ENCODE data around the gene PTPRT. TPM values are rescaled to one million over a fixed set of nuclear protein-coding genes. Genes with fewer than 3 reads are reported as not detected.

PTPRT gene
- polyA plus RNA-seq, 1 donor = 0.53 TPM

DNA sequence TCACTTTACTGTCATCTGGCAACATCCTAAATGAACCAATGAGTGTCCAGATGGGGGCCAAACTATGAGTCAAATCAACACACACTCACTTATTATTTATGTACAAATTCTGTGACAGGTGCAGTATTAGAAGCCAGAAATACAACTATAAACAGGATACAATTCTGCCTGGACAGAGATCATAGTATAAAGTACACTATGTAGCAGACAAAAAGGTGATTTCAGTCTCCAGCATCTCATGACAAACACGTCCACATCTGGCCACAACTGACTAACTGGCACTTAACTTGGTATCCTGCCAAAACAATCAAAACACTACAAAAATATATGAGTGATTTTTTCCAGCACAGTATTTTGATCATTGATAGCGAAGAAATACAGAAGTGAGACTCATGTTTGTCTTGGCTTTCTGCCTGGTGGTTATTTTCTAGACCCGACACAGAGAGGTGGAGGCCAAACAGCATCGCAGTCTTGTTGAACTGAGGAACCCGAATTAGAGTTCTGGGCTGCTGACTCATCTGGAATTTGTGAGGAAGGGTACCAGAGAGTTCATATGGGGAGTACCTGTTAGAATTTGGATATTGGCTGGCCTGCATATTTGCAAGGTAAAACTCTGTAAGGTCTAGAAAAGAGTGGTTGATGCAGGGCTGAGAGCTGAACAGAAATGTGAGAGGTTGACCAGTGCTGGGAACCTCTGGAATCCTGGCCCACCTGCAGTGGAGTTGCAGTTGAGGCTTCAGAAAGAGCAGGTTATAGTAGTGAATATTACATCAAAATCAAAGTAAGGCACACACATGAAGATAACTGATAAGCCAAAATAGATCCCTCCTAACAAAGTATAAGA lies 475.2 kb downstream of the PTPRT start:
- no peak for DNase-seq

DNA sequence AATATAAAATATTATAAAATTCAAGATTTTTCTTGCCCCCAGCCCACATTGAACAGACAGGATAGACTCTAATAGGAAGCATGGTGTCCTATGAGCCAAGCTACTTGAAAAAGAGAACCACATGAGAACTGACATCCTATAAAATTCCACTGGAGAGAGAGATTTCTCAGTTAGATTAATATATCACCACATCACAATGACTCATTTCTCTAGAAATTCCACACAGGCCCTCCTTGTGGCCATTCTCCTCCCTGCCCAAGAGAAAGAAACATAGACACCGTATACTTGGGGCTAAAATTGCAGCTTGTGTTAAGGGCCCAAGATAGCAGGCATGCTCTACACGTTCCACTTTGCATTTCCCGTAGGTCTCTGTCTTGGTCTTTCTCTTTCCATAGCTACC lies 481.4 kb downstream of the PTPRT start:
- DNase-seq = no peak

- DNase-seq = no peak
Measured at GRCh38 chr20:42706759-42707158, 482.9 kb downstream of the PTPRT start.

- no peak for DNase-seq
Measured at GRCh38 chr20:42705550-42705949, 484.2 kb downstream of the PTPRT start.

DNA sequence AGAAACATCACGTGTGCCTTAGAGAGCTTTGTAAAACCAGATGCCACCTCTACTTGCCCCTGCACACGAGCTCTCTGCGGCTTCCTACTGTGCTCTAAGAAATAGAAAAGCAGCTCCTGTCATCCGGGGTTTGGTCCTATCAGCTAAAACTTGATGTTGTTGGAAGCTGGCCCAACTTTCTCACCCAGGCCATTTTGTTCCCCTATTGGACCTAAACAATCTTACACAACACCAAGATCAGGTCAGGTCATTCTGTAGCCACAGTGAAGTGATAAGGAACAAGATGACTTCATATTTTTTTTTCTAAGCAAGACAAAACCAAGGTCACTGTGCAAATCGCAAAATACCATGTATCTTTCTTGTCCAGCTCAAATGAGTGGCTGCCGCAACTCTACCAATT lies 486.0 kb downstream of the PTPRT start:
- DNase-seq = no peak

- no peak for DNase-seq
Measured at GRCh38 chr20:42701948-42702347, 487.8 kb downstream of the PTPRT start.

- DNase-seq = no peak
Measured at GRCh38 chr20:42700372-42700771, 489.3 kb downstream of the PTPRT start.

DNA sequence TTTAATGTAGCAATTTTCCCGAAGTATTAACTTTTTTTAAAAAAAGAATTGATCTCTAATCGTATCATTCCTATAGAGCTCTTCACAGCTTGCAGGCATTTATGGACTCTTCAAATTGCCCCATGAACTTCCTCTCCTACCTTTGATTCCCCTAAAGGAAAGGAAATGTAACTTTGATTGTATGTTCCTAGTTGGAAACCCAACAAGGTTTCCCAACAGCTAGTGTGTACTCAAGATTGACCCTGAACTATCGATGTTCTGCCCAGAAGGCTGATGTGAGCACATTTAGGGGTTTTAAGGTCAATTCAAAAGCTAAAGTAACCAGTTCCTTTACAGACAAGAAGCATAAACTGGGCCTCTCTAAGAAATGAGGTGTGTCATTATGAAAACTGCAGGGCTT lies 491.7 kb downstream of the PTPRT start:
- no peak for DNase-seq

DNA sequence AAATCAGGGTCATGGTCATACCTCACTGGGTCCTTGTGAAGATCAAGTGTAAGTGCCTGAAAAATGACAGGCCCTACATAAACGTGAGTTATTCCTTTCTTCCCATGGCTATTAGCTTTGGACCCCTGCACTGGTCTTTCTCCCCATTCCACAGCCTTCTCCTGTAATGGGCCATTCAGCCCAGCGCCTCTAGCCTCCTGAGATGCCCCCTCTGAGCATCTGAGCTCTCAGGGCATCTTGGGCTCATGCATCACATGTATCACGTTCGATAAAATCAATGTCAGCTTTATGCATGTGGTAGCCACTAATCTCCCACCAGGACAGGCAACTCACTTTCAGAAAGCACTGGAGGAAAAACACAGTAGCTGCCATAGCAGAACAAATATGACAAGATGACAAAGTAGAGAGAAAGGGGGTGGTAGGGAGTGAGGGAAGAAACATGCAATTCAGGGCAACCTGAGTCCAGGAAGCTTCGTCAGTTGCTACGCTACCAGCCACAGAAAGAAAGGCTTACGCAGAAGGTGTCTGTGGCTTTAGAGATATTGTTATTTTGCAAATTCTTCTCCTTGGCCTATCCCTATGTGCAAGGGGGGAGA lies 498.8 kb downstream of the PTPRT start:
- no peak for DNase-seq

DNA sequence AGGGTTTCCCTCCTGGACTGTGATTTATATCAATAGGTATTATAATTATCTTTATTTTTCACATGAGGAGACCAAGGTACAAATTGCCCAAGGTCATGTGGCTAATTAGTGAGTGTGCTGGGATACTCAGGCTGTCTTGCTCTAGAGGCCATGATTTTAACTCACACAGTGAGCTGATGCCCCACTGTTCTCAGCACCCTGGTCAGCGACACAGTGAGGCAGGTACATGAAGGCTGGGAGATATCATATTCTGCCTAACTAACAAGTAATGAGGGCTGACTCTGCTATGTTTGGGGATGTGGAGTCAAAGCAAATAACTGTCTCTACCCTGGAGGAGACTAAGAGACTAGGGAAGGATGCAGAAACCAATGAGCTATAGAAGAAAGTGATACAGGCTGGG lies 501.1 kb downstream of the PTPRT start:
- DNase-seq = peak; percentile 65

GRCh38 chr20:42686057-42686456 lies 503.6 kb downstream of the PTPRT start:
- DNase-seq = no peak

DNA sequence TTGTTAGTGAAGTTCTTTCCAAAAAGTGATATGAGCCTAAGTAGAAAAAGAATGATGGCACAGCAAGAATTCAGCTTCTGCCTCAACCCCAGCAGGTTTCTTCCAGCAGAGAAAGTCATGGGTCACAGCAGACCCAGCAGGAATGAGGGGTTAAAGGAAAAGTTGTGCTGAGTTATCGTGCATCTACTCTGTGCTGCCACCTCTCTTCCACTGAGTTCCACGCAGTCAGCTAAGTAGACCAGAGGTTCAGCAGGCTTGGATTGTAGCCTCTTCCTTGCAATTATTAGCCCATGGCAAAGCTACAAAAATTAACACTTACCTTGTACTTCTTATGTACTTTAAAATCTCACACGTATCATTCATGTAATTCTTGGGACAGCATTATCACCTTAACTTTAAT lies 510.8 kb downstream of the PTPRT start:
- DNase-seq = no peak

DNA sequence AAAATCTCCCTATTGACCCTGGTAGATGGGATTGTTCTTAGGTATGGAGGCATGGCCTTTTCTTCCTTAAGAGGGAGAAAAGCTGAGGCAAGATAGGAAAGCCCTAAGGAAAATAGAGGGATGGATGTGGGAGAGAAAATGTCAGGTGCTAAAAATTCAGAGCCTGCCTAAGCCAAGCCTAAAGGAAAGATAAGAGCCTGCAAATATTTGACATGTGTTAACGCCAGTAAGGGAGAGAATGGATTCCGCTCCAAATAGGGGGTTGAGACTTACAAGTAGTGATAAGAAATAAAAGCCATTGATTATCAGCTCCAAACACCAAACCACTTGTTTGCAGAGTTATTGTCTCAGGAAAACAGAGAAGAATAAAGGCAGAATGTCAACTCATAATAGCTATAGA lies 533.6 kb downstream of the PTPRT start:
- no peak for DNase-seq

DNA sequence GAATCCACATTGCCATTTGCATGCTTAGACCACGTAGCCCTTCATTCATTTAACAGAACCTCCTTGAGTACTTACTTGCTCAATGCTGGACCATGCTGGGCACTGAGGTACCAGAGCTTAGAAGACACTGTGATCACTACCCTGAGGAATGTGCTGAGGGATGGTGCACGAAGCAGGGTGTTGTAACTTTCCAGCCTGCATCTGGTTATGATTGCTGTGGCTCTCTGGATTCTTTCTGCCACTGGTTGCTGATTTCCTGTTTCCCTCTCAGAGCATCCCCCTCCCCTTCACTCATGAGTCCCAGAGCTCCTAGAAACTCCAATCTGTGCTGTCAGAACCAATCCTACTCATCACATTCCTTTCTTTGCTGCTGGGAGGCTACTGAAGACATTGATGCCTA lies 537.4 kb downstream of the PTPRT start:
- no peak for DNase-seq

DNA sequence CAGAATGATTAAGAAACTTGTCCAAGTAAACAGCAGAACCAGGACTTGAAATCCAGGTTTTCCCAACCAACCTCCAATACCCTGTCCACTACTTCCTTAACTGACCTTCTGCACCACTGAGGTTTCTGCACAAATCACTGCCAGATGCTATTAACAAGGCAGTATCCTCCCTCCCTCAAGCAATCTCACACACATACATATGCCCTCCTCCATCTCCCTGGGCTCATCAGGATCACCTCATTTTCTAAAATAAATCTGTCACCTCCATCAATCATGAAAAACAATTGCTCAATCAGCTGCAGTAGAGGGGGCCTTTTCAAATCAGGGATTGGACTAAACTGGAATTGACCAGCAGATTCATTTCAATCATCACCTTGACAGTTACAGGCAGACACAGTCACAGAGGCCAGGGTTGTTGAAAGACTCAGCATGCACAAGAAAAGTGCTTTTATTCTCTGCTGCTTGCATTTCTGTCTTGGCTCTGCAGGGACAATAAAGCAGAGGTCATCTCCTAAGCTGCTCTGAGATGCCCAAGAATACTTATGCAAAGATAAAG lies 539.4 kb downstream of the PTPRT start:
- no peak for DNase-seq

DNA sequence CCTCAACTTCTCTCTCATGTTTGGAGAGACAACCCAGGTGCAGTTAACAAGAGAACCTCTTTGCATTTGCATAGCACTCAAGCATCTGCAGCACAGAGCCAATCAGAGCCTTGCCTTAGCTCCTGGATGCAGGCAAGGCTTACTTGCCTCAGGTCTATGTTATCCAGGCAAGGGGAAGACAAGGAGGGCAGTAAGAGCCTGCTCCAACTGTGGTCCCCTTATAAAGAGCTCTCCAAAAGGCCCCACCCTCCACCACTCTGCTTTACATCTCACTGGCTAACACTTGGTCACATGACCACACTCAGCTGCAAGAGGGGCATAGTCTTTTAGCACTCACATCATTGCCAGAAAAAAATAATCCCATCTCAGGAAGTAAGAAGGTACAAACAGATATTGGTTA lies 540.0 kb downstream of the PTPRT start:
- DNase-seq = no peak

- DNase-seq = no peak
Measured at GRCh38 chr20:42646250-42646649, 543.5 kb downstream of the PTPRT start.

DNA sequence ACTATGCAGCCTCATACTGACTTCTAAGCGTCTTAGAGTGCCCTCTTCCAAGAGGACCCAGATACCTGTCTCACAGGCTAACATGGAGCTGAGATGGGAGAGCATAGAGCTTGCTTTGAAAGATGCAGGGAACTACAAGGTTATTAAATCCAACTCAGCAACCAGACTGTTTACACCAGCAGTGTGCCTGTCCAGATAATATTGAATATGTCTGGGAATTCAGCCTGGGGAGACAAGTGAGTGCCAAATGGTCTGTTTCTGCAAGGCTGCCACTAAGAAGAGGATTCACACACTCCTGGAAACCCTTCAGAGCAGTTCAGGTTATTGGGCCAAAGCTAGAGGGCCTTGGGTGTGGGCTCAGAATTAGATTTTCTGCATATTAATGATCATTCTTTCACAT lies 547.8 kb downstream of the PTPRT start:
- no peak for DNase-seq

DNA sequence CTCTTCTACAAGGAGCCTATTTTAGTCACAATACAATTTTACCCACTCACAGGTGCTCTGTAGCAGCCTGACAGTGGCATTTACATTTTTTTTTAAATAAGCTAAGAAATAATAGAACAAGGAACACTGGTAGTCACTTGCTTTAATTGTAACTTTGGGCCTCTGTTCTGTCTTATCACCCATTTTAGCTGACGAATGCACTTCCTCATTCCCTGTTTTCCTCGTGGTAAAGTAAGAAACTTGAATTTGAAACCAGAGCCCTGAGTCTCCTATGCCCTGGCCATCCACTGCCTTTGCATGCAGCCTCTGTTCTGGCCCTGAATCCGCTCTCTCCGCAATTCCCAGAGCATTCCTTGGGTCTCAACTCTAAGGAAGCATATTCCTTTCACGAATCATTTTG lies 550.6 kb downstream of the PTPRT start:
- no peak for DNase-seq

GRCh38 chr20:42635699-42636411 lies 553.9 kb downstream of the PTPRT start:
- DNase-seq = no peak

DNA sequence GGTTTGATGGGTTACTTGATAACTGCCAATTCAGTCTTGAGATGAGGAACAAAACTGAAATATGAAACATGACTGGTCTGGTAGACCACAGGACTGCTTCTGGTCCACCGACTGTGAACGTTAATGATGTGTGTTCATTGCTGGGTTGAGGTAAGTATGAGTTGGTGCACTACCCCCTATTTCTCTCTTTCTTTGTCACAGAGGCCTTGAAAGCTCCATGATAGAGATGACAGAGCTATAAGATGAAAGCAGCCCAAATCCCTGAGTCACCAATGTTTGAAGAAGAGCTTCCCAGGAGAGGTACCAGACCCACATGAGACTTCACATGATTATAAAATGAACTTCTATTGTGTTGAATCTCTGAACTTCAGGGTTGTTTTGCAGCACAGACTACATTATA lies 555.5 kb downstream of the PTPRT start:
- no peak for DNase-seq

- DNase-seq = no peak
Measured at GRCh38 chr20:42628683-42629082, 561.0 kb downstream of the PTPRT start.

DNA sequence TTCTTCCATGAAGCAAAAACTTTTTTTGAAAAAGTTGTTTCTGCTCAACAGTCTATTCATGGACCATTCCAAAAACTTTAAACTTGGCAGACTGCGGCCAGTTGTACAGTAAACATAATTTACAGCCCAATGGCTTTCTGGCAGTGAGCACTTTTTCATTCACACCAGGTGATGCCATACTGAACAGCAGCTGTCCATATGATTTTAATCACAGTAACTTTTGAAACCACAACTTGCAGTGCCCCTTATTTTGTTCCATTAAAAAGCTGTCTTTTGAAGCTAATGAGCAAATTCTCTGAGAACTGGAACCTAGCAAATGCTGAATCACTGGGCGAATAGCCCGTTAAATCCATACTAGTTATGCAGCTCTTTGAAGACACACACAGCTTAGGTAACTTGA lies 576.6 kb downstream of the PTPRT start:
- no peak for DNase-seq

Data from left kidney (tissue), 2 donors.